Retinal pigment epithelial cell (primary cell): Measurements from ENCODE around the gene PLSCR5.

Source experiments
- DNase-seq: peaks from one replicate; pipeline ENCODE4 v3.0.0-alpha.2; 2010; ENCODE audit warnings: low read depth
- H3K4me3 ChIP-seq: 2 replicates; pipeline ENCODE4 v1.5.1; 2011; ENCODE audit warnings: mild to moderate bottlenecking, low read length, control low read depth, moderate library complexity
- CTCF ChIP-seq: conservative IDR thresholded peaks from 2 replicates; pipeline ENCODE4 v1.5.1; 2011; ENCODE audit warnings: low read depth, low read length, control low read depth, inconsistent platforms

Gene PLSCR5

GRCh38 chr3:146566138-146566537 lies 39.0 kb downstream of the PLSCR5 start:
- no peak for DNase-seq

GRCh38 chr3:146561879-146562278 lies 43.3 kb downstream of the PLSCR5 start:
- no peak for DNase-seq
- no peak overlapping the region for H3K4me3 ChIP-seq
- no peak for TF ChIP-seq CTCF

More at GRCh38 chr3:146566138-146566537, 39.0 kb downstream of the PLSCR5 start:
- TF ChIP-seq CTCF, result no peak
- H3K4me3 ChIP-seq, result no peak overlapping the region

- H3K4me3 ChIP-seq, result no peak overlapping the region
- no peak for DNase-seq
- TF ChIP-seq CTCF, result no peak
Measured at GRCh38 chr3:146561463-146561862, 43.7 kb downstream of the PLSCR5 start.

- no peak for TF ChIP-seq CTCF
- DNase-seq, result no peak
- H3K4me3 ChIP-seq, result no peak overlapping the region
Measured at GRCh38 chr3:146560678-146561077, 44.5 kb downstream of the PLSCR5 start.

GRCh38 chr3:146559388-146559787 lies 45.8 kb downstream of the PLSCR5 start:
- DNase-seq, result no peak
- no peak overlapping the region for H3K4me3 ChIP-seq
- TF ChIP-seq CTCF, result no peak

GRCh38 chr3:146558781-146559180 lies 46.4 kb downstream of the PLSCR5 start:
- no peak overlapping the region for H3K4me3 ChIP-seq
- TF ChIP-seq CTCF, result no peak
- no peak for DNase-seq

- DNase-seq, result no peak
- no peak for TF ChIP-seq CTCF
- H3K4me3 ChIP-seq, result no peak overlapping the region
Measured at GRCh38 chr3:146557745-146558144, 47.4 kb downstream of the PLSCR5 start.
